SU-DHL-6 (cell line): ENCODE results near the gene ASTN2.

ENCODE experiments used
- H2AFZ ChIP-seq: fragments of 200-600 bp; sonication (generic); 2 replicates; pipeline ENCODE4 v1.6.1; 2014; ENCODE audit warnings: low read depth, mild to moderate bottlenecking, moderate library complexity, mixed read lengths, antibody characterized with exemption, low read length; ENCODE audit not compliant: severe bottlenecking
- H3F3A ChIP-seq: fragments of 200-600 bp; shearing (Covaris generic); 2 replicates; pipeline ENCODE4 v1.6.0; 2016; ENCODE audit warnings: antibody characterized with exemption, mild to moderate bottlenecking; ENCODE audit not compliant: insufficient read depth
- H3K27ac ChIP-seq: fragments of 200-600 bp; sonication (generic); 2 replicates; pipeline ENCODE4 v1.5.1; 2016; ENCODE audit warnings: low read depth, mild to moderate bottlenecking, low read length, moderate library complexity, mixed read lengths
- H3K27me3 ChIP-seq: fragments of 200-600 bp; sonication (generic), shearing (Covaris generic); 2 replicates; pipeline ENCODE4 v1.6.0; 2014; ENCODE audit warnings: mild to moderate bottlenecking, low read length
- H3K36me3 ChIP-seq: fragments of 200-600 bp; sonication (generic); 2 replicates; pipeline ENCODE4 v1.6.1; 2014; ENCODE audit warnings: mild to moderate bottlenecking, low read length, mixed read lengths
- H3K4me2 ChIP-seq: fragments of 300-600, 200-600 bp; shearing (Covaris generic), sonication (generic); 2 replicates; pipeline ENCODE4 v1.6.0; 2014; ENCODE audit warnings: low read length, low read depth, mild to moderate bottlenecking; ENCODE audit not compliant: poor library complexity, severe bottlenecking
- H3K4me3 ChIP-seq: fragments of 200-600 bp; sonication (generic); 2 replicates; pipeline ENCODE4 v1.5.1; 2014; ENCODE audit warnings: antibody characterized with exemption, low read length, mild to moderate bottlenecking, mixed read lengths; ENCODE audit not compliant: insufficient read depth, poor library complexity, severe bottlenecking
- H3K79me2 ChIP-seq: fragments of 200-600 bp; sonication (generic); 2 replicates; pipeline ENCODE4 v1.6.1; 2014; ENCODE audit warnings: mild to moderate bottlenecking, low read length, moderate library complexity; ENCODE audit not compliant: insufficient read depth
- H3K9ac ChIP-seq: fragments of 200-600 bp; sonication (generic); 2 replicates; pipeline ENCODE4 v1.7.0; 2014; ENCODE audit warnings: mild to moderate bottlenecking, low read length
- H3K9me2 ChIP-seq: fragments of 200-600 bp; sonication (generic); replicated peaks from 2 replicates; pipeline ENCODE4 v1.6.1; 2014; ENCODE audit warnings: low read length; ENCODE audit not compliant: insufficient read depth
- H3K9me3 ChIP-seq: fragments of 200-600 bp; sonication (generic); 2 replicates; pipeline ENCODE4 v1.6.1; 2014; ENCODE audit warnings: low read length, mixed read lengths; ENCODE audit not compliant: insufficient read depth
- H4K20me1 ChIP-seq: fragments of 200-600 bp; sonication (generic); 2 replicates; pipeline ENCODE4 v1.6.1; 2014; ENCODE audit warnings: low read depth, mild to moderate bottlenecking, antibody characterized with exemption, low read length, moderate library complexity, mixed read lengths
- CTCF ChIP-seq: fragments of 200-600 bp; sonication (generic); IDR thresholded peaks from one replicate; pipeline ENCODE4 v1.5.1; 2017; ENCODE audit warnings: antibody characterized with exemption, mild to moderate bottlenecking, low read length, moderate library complexity; ENCODE audit not compliant: insufficient read depth, poor library complexity, severe bottlenecking
- EZH2phosphoT487 ChIP-seq: fragments of 200-600 bp; sonication (generic), shearing (Covaris generic); conservative IDR thresholded peaks from 2 replicates; pipeline ENCODE4 v1.6.1; 2018; ENCODE audit warnings: mild to moderate bottlenecking, antibody characterized with exemption, low read length, moderate library complexity, mixed read lengths

Gene ASTN2

GRCh38 chr9:116477584-116478141 lies 937.2 kb downstream of the ASTN2 start:
- Histone ChIP-seq H3K4me3 (no peak overlapping the region), H3K9ac (no peak overlapping the region), H3K27me3 (no peaks in the 10 kb centered on the region), H2AFZ (no peak overlapping the region), H3K27ac (no peak overlapping the region), H3F3A (no peaks in the 10 kb centered on the region), H3K4me2 (no peak overlapping the region), H3K79me2 (no peaks in the 10 kb centered on the region), H3K9me3 (no peaks in the 10 kb centered on the region), H4K20me1 (no peaks in the 10 kb centered on the region), H3K36me3 (no peaks in the 10 kb centered on the region), H3K9me2 (no peaks in the 10 kb centered on the region)
- TF ChIP-seq EZH2phosphoT487 (no peak), CTCF (no peak)

DNA sequence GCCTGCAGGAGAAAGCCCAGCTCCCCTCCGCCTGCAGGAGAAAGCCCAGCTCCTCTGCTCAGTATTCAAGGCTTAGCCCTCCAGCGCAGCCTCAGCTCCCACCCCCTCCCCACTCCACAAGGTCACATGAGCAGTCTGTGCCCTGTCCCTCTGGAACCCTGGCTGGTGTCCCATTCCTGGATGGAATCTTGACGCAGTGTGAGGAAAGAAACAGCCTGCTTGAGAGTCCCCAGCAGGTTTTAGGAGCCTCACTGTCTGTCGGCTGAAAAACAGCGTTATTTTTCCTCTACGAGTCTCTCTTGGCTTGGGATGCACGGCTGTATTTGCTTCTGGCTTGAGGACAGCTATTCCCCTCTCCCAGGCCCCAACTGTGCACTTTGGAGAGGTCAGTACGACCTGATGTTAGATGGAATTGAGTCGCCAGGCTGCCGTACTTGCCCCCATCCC lies 937.9 kb downstream of the ASTN2 start:
- Histone ChIP-seq H2AFZ (no peak overlapping the region), H4K20me1 (no peaks in the 10 kb centered on the region), H3K36me3 (no peaks in the 10 kb centered on the region), H3K79me2 (no peaks in the 10 kb centered on the region), H3K27ac (no peak overlapping the region), H3F3A (no peaks in the 10 kb centered on the region), H3K4me2 (no peak overlapping the region), H3K27me3 (no peaks in the 10 kb centered on the region), H3K4me3 (no peak overlapping the region), H3K9me2 (no peaks in the 10 kb centered on the region), H3K9me3 (no peaks in the 10 kb centered on the region), H3K9ac (no peak overlapping the region)
- TF ChIP-seq EZH2phosphoT487: no peak
- no peak for TF ChIP-seq CTCF

DNA sequence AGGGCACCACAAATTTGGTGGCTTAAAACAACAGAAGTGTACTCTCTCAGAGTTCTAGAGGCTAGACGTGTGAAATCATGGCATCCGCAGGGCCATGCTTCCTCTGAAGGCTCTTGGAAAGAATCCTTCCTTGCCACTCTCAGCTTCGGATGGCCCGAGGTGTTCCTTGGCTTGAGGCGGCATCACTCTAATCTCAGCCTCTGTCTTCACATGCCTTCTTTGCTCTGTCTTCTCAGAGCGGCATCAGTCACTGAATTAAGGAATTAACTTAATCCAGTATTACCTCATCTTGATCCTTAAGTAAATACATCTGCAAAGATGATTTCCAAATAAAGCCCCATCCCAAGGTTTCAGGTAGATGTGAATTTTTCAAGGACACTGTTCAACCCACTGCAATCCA lies 938.9 kb downstream of the ASTN2 start:
- Histone ChIP-seq H3K27me3 (no peaks in the 10 kb centered on the region), H3K9ac (no peak overlapping the region), H3F3A (no peaks in the 10 kb centered on the region), H3K27ac (no peak overlapping the region), H3K9me2 (no peaks in the 10 kb centered on the region), H3K36me3 (no peaks in the 10 kb centered on the region), H3K9me3 (no peaks in the 10 kb centered on the region), H4K20me1 (no peaks in the 10 kb centered on the region), H3K79me2 (no peaks in the 10 kb centered on the region), H3K4me2 (no peak overlapping the region), H2AFZ (no peak overlapping the region), H3K4me3 (no peak overlapping the region)
- TF ChIP-seq EZH2phosphoT487: no peak
- no peak for TF ChIP-seq CTCF
